ENCODE measurements around the gene ZDHHC11.
"Not testable (repeated sequence)": the region's sequence is repeated elsewhere in the genome, so short reads cannot be mapped to it uniquely, and the experiment has no call there.

Gene ZDHHC11

DNA sequence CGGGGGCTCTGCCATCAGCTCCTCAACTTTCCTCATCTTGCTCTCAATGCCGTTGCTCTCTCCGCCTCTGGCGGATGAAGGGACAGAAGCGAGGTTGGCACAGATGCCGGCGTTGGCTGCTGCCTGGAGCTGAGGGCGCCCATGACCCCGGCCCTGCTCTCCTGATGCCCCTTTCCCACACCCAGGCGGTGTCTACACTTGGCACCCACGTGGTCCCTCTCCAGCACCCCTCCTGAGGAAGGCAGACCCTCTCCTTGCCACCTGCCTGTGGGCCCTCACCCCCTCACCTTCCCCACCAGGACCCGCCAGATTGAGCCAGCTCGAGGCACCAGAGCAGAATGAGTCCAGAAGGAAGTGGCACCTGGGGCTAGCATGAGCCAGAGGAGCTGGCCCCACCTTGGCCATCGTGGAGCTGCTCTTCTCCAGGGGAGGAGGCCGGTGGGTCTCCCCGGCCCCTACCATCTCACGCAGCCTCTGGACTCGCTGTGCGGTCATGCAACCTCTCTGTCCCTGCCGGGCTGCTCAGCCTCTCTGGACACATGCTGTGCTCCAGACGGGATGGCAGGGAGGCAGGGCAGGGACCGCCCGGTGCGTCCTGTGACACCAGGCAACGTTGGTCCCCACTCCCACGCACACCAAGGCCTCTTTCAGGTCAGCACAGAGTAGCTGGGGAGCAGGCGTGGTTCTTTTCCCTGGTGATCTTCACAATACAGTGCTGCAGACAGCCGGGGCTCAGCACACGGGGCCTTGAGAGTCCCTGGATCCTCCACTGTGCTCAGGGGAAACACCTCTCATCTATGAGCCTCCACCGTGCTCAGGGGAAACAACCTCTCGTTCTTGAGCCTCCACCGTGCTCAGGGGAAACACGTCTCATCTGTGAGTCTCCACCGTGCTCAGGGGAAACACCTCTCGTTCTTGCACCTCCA, 4.8 kb downstream of the ZDHHC11 start:
- not testable (repeated sequence) for DNase-seq

DNA sequence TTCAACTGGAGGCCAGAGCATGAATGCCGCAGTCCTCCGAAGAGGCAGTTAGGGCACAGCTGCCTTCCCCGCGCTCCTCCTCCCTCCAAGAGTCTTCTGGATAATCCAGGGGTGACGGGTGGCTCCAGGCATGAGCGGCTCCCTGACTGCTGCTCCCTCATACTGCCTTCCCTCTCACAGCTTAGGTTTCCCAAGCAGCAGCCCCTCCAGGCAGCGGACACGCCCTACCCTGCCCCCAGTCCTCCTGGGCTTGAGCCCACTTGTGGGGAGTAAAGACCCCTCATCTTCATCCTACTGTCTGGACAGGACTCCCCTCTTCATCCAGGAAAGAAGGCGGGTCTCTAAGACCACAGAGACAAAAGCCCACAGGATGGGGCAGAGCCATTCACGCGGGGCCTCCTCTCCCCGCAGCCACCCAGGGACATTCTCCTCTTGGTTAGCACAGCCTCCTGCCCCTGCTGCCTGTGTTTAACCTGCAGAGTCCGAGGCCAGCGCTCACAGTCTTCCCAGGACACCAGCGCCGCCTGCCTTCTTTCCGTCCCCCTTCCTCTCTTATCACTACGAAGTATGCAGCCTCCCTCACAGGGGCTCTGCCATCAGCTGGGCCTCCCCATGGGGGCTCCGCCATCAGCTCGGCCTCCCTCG, 5.6 kb downstream of the ZDHHC11 start:
- not testable (repeated sequence) for DNase-seq

DNA sequence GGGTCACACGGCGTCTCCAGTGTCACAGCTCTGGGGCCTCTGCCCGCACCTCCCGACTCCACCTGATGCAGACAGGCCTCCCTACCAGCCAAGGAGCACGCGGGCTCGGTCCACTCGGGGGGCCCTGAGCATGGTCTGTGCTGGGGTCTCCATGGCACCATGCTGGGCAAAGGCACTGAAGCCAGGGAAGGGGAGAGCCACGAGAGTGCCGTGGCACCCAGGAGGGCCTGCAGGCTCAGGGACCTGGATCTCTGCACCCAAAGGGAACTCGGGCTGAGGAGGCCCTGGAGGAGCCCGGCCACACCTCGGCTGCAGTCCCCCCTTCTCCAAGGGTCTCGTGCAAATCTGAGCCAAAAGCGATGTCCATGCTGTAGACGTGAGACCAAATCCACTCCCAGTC, 6.4 kb downstream of the ZDHHC11 start:
- not testable (repeated sequence) for DNase-seq

DNA sequence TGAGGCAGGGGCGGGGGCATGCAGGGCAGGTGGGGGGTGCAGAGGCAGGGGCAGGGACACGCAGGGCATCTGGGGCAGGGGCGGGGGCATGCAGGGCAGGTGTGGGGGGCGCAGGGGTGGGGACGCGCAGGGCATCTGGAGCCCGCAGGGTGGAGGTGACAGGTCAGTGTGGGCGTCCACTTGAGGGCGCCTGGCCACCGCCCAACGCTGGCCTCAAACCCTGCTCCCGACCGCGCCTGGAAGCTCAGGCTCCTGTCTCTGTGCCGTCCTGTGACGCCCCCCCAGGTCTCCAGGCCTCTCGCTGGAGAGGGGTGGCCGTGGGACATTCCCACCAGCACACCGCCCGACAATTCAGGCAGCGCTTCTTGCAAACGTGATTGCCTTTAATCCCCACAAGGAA, 6.9 kb downstream of the ZDHHC11 start:
- not testable (repeated sequence) for DNase-seq

DNA sequence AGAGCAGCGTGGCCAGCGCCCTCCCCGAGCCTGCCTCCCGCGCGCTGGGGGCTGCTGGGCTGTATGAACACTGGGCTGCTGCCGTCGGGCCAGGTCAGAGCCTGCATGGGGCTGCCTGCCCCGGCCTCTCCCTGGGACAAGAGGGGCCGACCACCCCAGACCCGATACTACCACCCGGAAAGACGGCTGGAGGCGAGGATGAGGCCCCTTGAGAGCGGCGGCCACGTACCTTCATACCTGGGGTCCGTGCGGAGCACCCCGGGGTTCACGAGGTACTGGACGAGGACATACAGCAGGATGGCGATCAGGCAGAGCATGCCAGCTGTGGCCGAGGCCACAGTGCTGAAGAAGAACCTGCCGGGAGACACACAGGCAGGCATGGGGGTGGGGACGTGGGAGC, 7.4 kb downstream of the ZDHHC11 start:
- not testable (repeated sequence) for DNase-seq

DNA sequence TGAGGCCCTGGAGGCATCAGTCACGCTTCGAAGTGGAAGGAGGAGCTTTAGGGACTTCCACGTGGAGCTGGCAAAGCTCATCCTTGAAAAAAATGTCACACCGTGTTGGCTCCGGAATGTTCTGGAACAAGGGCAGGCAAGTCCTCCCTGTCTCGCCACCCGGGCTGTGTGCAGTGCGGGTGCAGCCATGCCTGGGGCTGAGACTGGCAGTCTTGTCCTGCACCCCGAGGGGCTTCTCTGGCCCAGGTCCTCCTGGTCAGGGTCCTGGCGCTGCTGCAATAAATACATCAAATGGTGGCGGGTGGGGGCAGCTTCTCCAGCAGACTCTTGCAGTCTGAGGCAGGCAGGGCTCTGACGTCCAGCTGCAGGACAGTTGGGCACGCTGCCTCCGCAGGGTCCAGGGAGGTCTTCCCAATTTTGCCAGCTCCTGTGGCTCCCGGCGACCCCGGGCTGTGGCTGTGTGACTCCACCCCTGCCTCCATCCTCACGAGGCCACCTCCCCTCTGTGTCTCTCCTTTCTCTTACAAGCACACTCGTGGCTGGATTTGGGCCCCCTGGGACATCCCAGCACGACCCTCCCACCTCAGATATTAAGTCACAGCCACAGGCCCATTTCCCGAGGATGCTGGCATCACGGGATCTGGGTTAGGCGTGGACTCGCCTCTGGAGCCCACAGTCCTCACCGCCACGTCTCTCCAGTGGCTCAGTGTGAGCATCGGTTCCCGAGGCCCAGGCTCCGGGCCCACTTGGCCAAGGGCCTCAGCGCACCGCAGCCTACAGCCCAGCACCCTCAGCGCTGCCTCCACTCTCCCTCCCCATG, 8.2 kb downstream of the ZDHHC11 start:
- not testable (repeated sequence) for DNase-seq

DNA sequence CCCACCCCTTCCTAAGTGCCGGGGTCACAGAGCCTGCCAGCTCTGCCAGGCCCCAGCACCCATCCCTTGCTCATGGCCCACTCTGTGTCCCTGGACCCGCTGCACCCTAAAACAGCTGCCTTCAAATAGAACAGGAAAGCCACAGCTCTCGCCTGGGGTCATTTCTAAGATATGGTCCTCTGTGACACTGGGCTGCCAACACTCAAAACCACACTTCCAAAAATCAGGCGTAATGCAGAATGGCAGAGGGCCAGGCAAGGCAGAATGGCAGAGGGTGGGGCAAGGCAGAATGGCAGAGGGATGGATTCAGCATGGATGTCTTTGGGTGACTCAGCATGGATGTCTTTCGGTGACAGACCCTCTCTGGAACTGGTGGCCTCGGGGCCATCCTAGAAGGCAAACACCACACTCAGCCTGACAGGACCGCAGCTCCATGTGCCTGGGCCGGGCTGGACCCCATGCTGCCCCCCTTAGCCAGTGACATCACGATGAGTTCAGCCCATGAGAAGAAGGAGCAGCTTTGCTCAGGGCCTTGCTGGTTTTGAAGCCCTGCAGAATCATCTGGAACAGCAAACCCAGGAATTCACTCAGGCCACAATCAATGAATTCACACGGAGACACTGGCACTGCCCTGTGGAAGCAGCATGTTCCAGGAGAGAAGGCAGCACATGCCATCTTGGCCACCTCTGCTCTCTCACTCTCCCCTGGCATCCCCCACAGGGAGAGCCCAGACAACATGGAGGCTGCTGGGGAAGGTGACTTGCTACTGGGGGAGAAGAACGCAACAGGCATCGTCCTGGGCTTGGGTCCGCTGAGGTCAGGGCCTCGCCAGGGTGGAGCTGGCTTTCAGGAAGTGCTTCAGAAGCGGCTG, 9.0 kb downstream of the ZDHHC11 start:
- DNase-seq, result not testable (repeated sequence)

DNA sequence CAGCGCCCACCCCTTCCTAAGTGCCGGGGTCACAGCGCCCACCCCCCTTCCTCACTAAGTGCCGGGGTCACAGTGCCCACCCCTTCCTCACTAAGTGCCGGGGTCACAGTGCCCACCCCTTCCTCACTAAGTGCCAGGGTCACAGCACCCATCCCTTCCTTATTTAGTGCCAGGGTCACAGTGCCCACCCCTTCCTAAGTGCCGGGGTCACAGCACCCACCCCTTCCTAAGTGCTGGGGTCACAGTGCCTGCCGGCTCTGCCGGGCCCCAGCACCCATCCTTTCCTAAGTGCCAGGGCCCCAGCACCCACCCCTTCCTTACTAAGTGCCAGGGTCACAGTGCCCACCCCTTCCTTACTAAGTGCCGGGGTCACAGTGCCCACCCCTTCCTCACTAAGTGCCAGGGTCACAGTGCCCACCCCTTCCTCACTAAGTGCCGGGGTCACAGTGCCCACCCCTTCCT, 9.8 kb downstream of the ZDHHC11 start:
- DNase-seq, result not testable (repeated sequence)

DNA sequence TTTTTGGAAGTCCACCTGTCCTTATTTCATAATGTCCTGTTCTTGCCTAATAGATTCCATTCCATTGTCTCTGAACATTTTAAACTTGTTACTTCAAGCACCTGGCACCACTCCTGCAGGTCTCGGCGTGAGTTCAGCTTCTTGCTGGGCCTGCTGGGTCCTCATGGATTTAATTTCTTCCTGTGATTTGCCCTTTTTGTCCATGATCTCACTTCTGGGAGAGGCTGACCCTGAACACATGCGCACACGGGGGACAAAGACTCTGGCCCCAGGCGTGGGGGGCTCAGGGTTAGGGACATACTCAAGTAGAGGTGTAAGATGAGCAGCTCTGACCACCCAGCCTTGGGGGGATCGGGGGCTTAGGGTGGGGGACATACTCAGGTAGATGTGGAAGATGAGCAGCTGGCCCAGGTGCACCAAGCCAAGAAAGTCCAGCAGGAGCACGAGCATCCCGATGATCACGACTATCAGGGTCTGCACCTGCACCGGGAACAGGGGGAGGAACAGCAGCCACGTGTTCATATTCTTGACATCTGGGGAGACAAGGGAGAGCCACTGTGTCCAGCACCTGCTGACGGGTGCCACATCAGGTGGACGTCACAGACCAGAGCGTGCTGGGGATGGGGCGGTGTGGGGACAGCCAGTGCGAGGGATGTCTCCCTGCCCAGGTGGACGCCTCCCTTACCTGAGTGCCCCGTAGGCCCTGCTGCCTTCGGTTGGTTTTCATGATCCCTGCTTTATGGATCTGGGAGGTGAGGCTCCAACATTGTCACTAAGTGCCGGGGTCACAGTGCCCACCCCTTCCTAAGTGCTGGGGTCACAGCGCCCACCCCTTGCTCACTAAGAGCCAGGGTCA, 10.4 kb downstream of the ZDHHC11 start:
- not testable (repeated sequence) for DNase-seq

DNA sequence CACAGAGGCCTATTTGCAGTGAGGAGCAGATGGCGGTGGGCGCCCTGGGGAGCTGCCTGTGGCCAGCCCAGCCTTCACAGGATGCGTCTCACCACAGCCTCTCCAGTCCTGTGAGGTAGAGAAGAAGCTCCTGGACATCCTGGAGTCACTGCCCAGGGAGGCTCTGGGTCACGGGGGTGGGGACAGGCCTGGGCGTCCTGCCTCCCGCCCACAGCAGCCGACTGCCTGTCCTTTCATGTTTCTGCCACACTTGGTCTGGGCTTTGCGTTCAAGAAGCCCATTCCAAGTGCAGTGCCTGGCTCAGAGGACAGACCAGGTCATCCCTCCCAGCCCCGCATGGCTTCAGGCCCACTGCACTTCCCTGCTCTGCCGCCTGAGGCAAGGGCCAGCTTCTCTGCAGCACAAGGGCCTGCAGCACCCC, 12.3 kb downstream of the ZDHHC11 start:
- not testable (repeated sequence) for DNase-seq

DNA sequence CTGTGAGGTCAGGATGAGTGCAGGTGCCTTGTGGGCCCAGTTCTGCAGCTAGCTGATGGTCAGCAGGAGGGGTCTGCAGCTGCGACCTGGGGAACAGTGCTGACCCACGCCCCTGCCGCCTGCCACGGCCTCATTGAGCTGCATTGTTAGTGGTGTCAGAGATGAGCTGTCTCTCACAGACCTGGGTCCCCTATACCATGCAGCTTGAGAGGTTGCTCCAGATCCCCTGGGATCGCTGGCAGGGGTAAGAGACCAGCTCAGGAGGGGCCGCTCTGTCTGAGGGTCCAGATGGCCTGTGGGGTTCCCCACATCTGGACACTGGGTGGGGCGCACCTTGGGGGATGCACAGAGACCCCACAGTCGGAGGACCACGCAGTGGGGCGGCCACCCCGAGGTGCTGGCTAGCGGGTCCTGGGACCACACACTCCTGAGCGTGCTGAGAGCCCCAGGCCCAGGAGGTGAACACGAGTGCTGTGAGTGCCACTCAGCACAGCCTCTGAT, 13.1 kb downstream of the ZDHHC11 start:
- not testable (repeated sequence) for DNase-seq

DNA sequence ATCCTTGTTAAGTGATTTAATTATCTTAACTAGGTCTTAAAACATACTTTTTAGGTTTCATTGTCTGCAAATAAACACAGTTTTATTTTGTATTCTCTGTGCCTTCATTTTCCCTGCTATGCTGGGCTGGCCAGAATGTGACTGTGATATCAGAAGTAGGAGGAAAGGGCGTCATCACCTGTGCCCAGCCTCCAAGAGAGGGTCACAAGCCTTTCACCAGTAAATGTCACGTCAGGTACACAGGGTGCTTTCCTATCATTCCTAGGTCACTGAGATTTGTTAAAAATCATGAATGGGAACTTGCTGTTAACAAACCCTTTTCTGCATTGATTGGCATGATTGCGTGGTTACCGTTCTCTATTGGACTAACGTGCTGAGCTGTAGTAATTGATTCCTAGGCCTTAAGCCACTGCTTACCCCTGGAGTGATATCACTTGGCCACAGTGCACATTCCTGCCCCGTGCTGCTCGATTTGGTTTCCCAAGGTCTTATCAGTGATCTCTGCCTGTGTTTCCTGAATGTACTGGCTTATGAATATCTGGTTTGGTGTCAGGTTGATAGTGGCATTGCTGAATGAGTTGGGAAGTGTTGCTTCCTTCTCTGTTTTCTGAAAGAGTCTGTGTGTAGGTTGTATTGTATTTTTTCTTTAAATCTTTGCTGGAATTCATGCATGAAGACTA, 14.7 kb downstream of the ZDHHC11 start:
- DNase-seq, result not testable (repeated sequence)

DNA sequence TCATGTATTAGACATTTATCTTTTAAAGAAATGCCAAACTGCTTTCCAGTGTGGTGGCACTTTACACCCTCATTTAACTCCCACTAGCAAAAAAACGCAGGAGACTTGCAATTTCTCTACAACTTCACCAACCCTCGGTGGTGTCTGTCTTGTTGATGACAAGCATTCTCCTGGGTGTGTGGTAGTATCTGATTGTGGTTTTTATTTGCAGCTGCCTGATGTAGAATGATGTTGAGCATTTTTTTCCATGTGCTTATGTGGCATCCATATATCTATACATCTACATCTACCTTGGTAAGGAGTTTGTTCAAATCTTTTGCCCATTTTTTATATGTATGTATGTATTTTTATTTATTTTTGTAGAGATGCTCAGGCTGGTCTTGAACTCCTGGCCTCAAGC, 16.8 kb downstream of the ZDHHC11 start:
- DNase-seq, result not testable (repeated sequence)

DNA sequence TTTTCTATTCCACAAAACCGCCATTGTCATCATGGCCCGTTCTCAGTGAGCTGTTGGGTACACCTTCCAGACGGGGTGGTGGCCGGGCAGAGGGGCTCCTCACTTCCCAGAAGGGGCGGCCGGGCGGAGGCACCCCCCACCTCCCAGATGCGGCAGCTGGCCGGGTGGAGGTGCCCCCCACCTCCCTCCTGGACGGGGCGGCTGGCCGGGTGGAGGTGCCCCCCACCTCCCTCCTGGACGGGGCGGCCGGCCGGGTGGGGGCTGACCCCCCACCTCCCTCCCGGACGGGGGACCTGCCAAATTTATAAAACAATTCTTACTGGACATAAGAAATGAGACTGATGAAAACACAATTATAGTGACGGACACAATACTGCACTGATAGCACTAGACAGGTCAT, 22.6 kb downstream of the ZDHHC11 start:
- DNase-seq, result not testable (repeated sequence)

DNA sequence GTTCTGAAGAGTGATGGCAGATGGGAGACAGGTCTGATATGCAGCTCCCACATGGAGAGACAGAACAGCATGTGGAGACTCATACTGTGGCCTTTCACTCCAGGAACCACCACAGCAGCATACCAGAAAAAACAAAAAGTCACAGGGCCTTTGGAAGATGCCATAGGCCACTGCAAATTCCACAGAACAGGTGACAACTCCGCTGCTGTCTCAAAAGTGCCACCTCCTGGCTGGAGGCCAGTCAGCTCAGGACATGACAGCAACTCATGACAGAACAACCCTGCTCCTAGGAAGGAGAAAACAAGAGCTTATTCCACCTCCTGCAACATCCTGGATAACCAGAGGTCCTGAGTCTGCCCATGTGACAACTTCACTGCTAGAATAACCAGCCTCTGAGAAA, 25.2 kb downstream of the ZDHHC11 start:
- DNase-seq, result not testable (repeated sequence)

DNA sequence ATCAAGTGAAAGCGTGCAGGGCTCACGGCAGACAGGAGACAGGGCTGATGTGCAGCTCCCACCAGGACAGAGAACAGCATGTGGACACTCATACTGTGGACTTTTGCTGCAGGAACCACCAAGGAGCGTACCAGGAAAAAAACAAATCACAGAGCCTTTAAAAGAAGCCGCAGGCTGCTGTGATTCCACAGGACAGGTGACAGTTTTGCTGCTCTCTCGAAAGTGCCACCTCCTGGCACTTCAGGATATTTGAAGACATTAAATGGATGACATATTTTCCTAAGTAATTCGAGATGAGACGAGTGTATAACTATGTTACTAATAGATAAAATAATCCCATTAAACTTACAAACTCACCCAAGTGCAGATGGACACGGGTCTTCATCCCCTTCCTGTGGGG, 29.3 kb downstream of the ZDHHC11 start:
- no peak for DNase-seq

DNA sequence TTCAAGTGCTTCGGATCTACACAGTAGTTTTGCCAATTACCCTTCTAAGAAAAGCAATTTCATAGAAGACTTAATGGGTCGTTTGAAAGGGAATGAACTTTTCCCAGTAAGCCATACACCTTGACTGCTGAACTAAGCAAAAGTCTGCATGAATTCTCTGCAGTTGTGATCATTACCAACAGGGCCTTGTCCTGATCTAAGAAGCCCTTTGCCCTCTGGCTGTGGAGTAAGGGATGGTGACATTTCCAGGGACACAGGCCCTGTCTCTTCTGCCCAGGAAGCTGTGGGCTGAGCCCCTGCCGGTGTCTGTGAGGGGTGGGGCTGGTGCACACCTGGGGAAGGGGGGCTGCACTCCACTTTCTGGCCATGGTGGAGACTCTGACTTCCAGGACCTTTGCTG, 30.5 kb downstream of the ZDHHC11 start:
- no peak for DNase-seq

DNA sequence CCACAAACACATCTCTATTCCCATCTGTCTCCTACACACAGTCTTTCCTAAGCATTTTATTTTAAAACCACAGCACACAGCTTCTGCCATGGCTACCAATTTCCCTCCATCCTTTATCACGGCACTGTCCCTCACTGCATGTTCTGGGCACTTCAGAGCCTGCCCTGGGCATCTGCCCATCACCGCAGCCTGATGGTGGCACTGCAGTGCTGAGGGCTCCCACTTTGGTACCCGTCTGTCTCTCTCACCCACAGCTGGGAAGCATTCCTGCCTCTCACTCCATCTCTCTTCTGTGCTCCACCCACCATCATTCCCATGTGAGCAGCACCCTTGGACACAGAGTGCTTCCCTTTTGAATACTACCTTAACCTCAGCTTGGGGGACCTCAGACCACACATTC, 31.7 kb downstream of the ZDHHC11 start:
- no peak for DNase-seq

DNA sequence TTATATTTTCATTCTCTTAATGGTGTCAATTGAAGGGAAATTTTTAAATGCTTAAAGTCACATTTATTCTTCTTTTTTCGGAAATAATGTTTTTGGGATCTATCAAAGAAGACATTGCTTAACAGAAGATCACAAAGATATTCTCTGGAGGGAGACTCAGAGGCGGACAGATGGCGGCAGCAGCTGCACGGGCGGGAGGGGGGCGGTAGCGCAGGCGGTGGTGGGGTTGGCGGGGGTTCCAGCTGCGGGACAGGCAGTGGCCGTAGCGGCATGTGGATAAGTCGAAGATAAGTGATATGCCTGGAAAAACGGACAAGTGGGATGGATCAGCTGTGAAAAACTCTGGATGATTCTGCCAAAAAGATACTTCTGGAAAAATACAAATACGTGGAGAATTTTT, 34.6 kb downstream of the ZDHHC11 start:
- DNase-seq, result no peak
